ENCODE data around the gene IL22RA1.
A peak's percentile ranks its signal among the peaks of the same experiment; 100 is the strongest.

Gene IL22RA1

GRCh38 chr1:24140741-24141181 is 2.2 kb downstream of the IL22RA1 start:
- no peak overlapping the region for H2AFZ ChIP-seq (ENCODE audit: low read depth, low read length)
- H2BK120ac ChIP-seq (ENCODE audit: low read depth, low read length), result no peak overlapping the region
- H3K4me2 ChIP-seq (ENCODE audit: low read length, poor library complexity, severe bottlenecking), result no peak overlapping the region
- no peak overlapping the region for H2AK5ac ChIP-seq (ENCODE audit: low read length, severe bottlenecking)
- no peak overlapping the region for H2BK15ac ChIP-seq (ENCODE audit: low read depth, poor library complexity, severe bottlenecking)
- H2BK12ac ChIP-seq (ENCODE audit: low read length in 2 of 2), result no peak overlapping the region
- H3K18ac ChIP-seq (ENCODE audit: low read depth in 1 of 2, low read length in 2 of 2), result no peak overlapping the region
- no peak overlapping the region for H3K23ac ChIP-seq (ENCODE audit: low read length in 2 of 2)
- no peak overlapping the region for H4K8ac ChIP-seq (ENCODE audit: low read length)
- DNase-seq, result no peak
- H3K4ac ChIP-seq (ENCODE audit: low read depth in 1 of 2, low read length in 2 of 2), result no peak overlapping the region
- H3K27me3 ChIP-seq (ENCODE audit: control insufficient read depth in 1 of 2, insufficient read depth in 1 of 2, low read length in 2 of 2), result peaks cover 17 to 50% of the 10 kb centered on the region in 2 experiments
- H3K14ac ChIP-seq (ENCODE audit: low read length in 2 of 2), result peak overlapping the region in 1 of 2 experiments; percentile 70
- WGBS, result 83% methylated on average over 17 of the region's 17 CpGs
- H3K9me3 ChIP-seq (ENCODE audit: control insufficient read depth, low read length), result no peaks in the 10 kb centered on the region
- H3K27ac ChIP-seq (ENCODE audit: low read length, poor library complexity, severe bottlenecking), result no peak overlapping the region
- no peak overlapping the region for H3K4me3 ChIP-seq (ENCODE audit: insufficient read depth in 1 of 2, low read depth in 1 of 2, low read length in 2 of 2)
- H3K36me3 ChIP-seq (ENCODE audit: control insufficient read depth in 1 of 2, insufficient read depth in 2 of 2, low read depth in 1 of 2, low read length in 2 of 2), result no peaks in the 10 kb centered on the region
- no peak overlapping the region for H3K9ac ChIP-seq (ENCODE audit: low read length)
- no peak overlapping the region for H4K91ac ChIP-seq (ENCODE audit: low read length)
- no peak overlapping the region for H2BK5ac ChIP-seq (ENCODE audit: low read depth, low read length, poor library complexity, severe bottlenecking)
- no peaks in the 10 kb centered on the region for H3K79me1 ChIP-seq (replicated peaks; ENCODE audit: low read length, poor library complexity, severe bottlenecking)
- H3K4me1 ChIP-seq (ENCODE audit: control insufficient read depth, insufficient read depth, low read depth, low read length), result no peaks in the 10 kb centered on the region

GRCh38 chr1:24139841-24140425 is 3.0 kb downstream of the IL22RA1 start:
- Histone ChIP-seq H2BK5ac (ENCODE audit: low read depth, low read length, poor library complexity, severe bottlenecking) (no peak overlapping the region), H2BK12ac (ENCODE audit: low read length in 2 of 2) (no peak overlapping the region), H3K27me3 (ENCODE audit: control insufficient read depth in 1 of 2, insufficient read depth in 1 of 2, low read length in 2 of 2) (peaks cover 17 to 50% of the 10 kb centered on the region in 2 experiments), H2AK5ac (ENCODE audit: low read length, severe bottlenecking) (no peak overlapping the region), H3K18ac (ENCODE audit: low read depth in 1 of 2, low read length in 2 of 2) (no peak overlapping the region), H3K4ac (ENCODE audit: low read depth in 1 of 2, low read length in 2 of 2) (no peak overlapping the region), H3K4me1 (ENCODE audit: control insufficient read depth, insufficient read depth, low read depth, low read length) (no peaks in the 10 kb centered on the region), H2AFZ (ENCODE audit: low read depth, low read length) (no peak overlapping the region), H3K23ac (ENCODE audit: low read length in 2 of 2) (no peak overlapping the region), H2BK120ac (ENCODE audit: low read depth, low read length) (no peak overlapping the region), H3K79me1 (replicated peaks; ENCODE audit: low read length, poor library complexity, severe bottlenecking) (no peaks in the 10 kb centered on the region), H3K14ac (ENCODE audit: low read length in 2 of 2) (no peak overlapping the region), H3K9ac (ENCODE audit: low read length) (no peak overlapping the region), H3K4me3 (ENCODE audit: insufficient read depth in 1 of 2, low read depth in 1 of 2, low read length in 2 of 2) (no peak overlapping the region), H3K9me3 (ENCODE audit: control insufficient read depth, low read length) (no peaks in the 10 kb centered on the region), H3K4me2 (ENCODE audit: low read length, poor library complexity, severe bottlenecking) (no peak overlapping the region), H3K36me3 (ENCODE audit: control insufficient read depth in 1 of 2, insufficient read depth in 2 of 2, low read depth in 1 of 2, low read length in 2 of 2) (no peaks in the 10 kb centered on the region), H2BK15ac (ENCODE audit: low read depth, poor library complexity, severe bottlenecking) (no peak overlapping the region), H3K27ac (ENCODE audit: low read length, poor library complexity, severe bottlenecking) (no peak overlapping the region), H4K8ac (ENCODE audit: low read length) (no peak overlapping the region), H4K91ac (ENCODE audit: low read length) (no peak overlapping the region)
- DNase-seq, result no peak
- 88% methylated on average over 11 of the region's 11 CpGs for WGBS

GRCh38 chr1:24139222-24139489 is 3.8 kb downstream of the IL22RA1 start:
- H2BK12ac ChIP-seq (ENCODE audit: low read length in 2 of 2), result no peak overlapping the region
- H3K4me1 ChIP-seq (ENCODE audit: control insufficient read depth, insufficient read depth, low read depth, low read length), result no peaks in the 10 kb centered on the region
- 85% methylated on average over 2 of the region's 2 CpGs for WGBS
- DNase-seq, result no peak
- no peaks in the 10 kb centered on the region for H3K9me3 ChIP-seq (ENCODE audit: control insufficient read depth, low read length)
- H2AFZ ChIP-seq (ENCODE audit: low read depth, low read length), result no peak overlapping the region
- no peak overlapping the region for H2AK5ac ChIP-seq (ENCODE audit: low read length, severe bottlenecking)
- no peak overlapping the region for H3K18ac ChIP-seq (ENCODE audit: low read depth in 1 of 2, low read length in 2 of 2)
- H3K23ac ChIP-seq (ENCODE audit: low read length in 2 of 2), result no peak overlapping the region
- H3K4ac ChIP-seq (ENCODE audit: low read depth in 1 of 2, low read length in 2 of 2), result no peak overlapping the region
- H4K8ac ChIP-seq (ENCODE audit: low read length), result no peak overlapping the region
- no peak overlapping the region for H3K4me3 ChIP-seq (ENCODE audit: insufficient read depth in 1 of 2, low read depth in 1 of 2, low read length in 2 of 2)
- H3K9ac ChIP-seq (ENCODE audit: low read length), result no peak overlapping the region
- no peak overlapping the region for H3K4me2 ChIP-seq (ENCODE audit: low read length, poor library complexity, severe bottlenecking)
- H2BK5ac ChIP-seq (ENCODE audit: low read depth, low read length, poor library complexity, severe bottlenecking), result no peak overlapping the region
- H4K91ac ChIP-seq (ENCODE audit: low read length), result no peak overlapping the region
- H2BK15ac ChIP-seq (ENCODE audit: low read depth, poor library complexity, severe bottlenecking), result no peak overlapping the region
- no peak overlapping the region for H3K27ac ChIP-seq (ENCODE audit: low read length, poor library complexity, severe bottlenecking)
- H3K79me1 ChIP-seq (replicated peaks; ENCODE audit: low read length, poor library complexity, severe bottlenecking), result no peaks in the 10 kb centered on the region
- H3K27me3 ChIP-seq (ENCODE audit: control insufficient read depth in 1 of 2, insufficient read depth in 1 of 2, low read length in 2 of 2), result peaks cover 11 to 49% of the 10 kb centered on the region in 2 experiments
- no peaks in the 10 kb centered on the region for H3K36me3 ChIP-seq (ENCODE audit: control insufficient read depth in 1 of 2, insufficient read depth in 2 of 2, low read depth in 1 of 2, low read length in 2 of 2)
- H2BK120ac ChIP-seq (ENCODE audit: low read depth, low read length), result no peak overlapping the region
- H3K14ac ChIP-seq (ENCODE audit: low read length in 2 of 2), result no peak overlapping the region

GRCh38 chr1:24138476-24139221 is 4.3 kb downstream of the IL22RA1 start:
- H3K4ac ChIP-seq (ENCODE audit: low read depth in 1 of 2, low read length in 2 of 2), result no peak overlapping the region
- WGBS, result 88% methylated on average over 13 of the region's 13 CpGs
- H3K27me3 ChIP-seq (ENCODE audit: control insufficient read depth in 1 of 2, insufficient read depth in 1 of 2, low read length in 2 of 2), result peaks cover 7 to 47% of the 10 kb centered on the region in 2 experiments
- no peak overlapping the region for H3K9ac ChIP-seq (ENCODE audit: low read length)
- no peak overlapping the region for H4K8ac ChIP-seq (ENCODE audit: low read length)
- H3K4me3 ChIP-seq (ENCODE audit: insufficient read depth in 1 of 2, low read depth in 1 of 2, low read length in 2 of 2), result no peak overlapping the region
- H2BK5ac ChIP-seq (ENCODE audit: low read depth, low read length, poor library complexity, severe bottlenecking), result no peak overlapping the region
- H3K23ac ChIP-seq (ENCODE audit: low read length in 2 of 2), result no peak overlapping the region
- H2BK120ac ChIP-seq (ENCODE audit: low read depth, low read length), result no peak overlapping the region
- H2BK15ac ChIP-seq (ENCODE audit: low read depth, poor library complexity, severe bottlenecking), result peak overlapping the region; percentile 16
- no peak overlapping the region for H3K14ac ChIP-seq (ENCODE audit: low read length in 2 of 2)
- no peak overlapping the region for H2AFZ ChIP-seq (ENCODE audit: low read depth, low read length)
- H3K4me1 ChIP-seq (ENCODE audit: control insufficient read depth, insufficient read depth, low read depth, low read length), result no peaks in the 10 kb centered on the region
- no peak overlapping the region for H3K4me2 ChIP-seq (ENCODE audit: low read length, poor library complexity, severe bottlenecking)
- H3K9me3 ChIP-seq (ENCODE audit: control insufficient read depth, low read length), result no peaks in the 10 kb centered on the region
- DNase-seq, result no peak
- H2BK12ac ChIP-seq (ENCODE audit: low read length in 2 of 2), result no peak overlapping the region
- H3K18ac ChIP-seq (ENCODE audit: low read depth in 1 of 2, low read length in 2 of 2), result no peak overlapping the region
- H2AK5ac ChIP-seq (ENCODE audit: low read length, severe bottlenecking), result no peak overlapping the region
- H3K79me1 ChIP-seq (replicated peaks; ENCODE audit: low read length, poor library complexity, severe bottlenecking), result no peaks in the 10 kb centered on the region
- H3K27ac ChIP-seq (ENCODE audit: low read length, poor library complexity, severe bottlenecking), result no peak overlapping the region
- H4K91ac ChIP-seq (ENCODE audit: low read length), result no peak overlapping the region
- H3K36me3 ChIP-seq (ENCODE audit: control insufficient read depth in 1 of 2, insufficient read depth in 2 of 2, low read depth in 1 of 2, low read length in 2 of 2), result no peaks in the 10 kb centered on the region
